Measurements from ENCODE around the gene CERK.

The CERK gene

DNA sequence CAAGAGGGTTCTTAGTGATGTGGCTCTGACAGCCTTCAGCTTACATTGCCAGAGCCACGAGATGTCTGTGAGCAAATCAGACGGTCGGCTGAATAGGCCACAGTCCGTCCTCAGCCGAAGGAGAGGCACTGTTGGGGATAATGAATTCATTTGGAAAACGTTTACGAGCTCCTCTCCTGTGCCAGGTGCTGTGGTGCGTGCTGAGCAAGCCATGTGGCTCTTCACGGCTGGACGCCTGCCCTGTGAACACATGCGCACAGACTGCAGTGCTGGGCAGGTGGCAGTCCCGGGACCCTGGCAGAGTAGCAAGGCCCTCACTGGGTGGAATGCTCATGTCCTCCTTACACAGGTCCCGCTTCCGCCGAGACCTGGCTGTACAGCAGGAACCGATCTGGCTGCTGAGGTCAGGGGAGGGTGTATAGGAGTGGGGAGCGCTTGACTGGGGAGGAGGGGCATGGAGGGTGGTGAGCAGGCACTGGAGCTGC, 31.2 kb upstream of the CERK start:
- H3K9ac ChIP-seq (ENCODE audit: insufficient read length), result no peak overlapping the region
- no peak overlapping the region for H3K4me3 ChIP-seq
- no peak for DNase-seq (ENCODE audit: low read depth, low spot score)
- H3K9me3 ChIP-seq (ENCODE audit: low read depth, low read length), result no peaks in the 10 kb centered on the region
- TF ChIP-seq FOXP2 (optimal IDR thresholded peaks at IDR 0.05; ENCODE audit: control extremely low read depth, extremely low read length, insufficient read depth) (no peak), POLR2AphosphoS5 (IDR thresholded peaks at IDR 0.05; ENCODE audit: borderline replicate concordance, low read depth, low read length) (no peak), EZH2 (IDR thresholded peaks at IDR 0.05) (no peak)
- H3K27ac ChIP-seq, result no peak overlapping the region
- no peaks in the 10 kb centered on the region for H3K36me3 ChIP-seq (ENCODE audit: insufficient read depth, low read length)

DNA sequence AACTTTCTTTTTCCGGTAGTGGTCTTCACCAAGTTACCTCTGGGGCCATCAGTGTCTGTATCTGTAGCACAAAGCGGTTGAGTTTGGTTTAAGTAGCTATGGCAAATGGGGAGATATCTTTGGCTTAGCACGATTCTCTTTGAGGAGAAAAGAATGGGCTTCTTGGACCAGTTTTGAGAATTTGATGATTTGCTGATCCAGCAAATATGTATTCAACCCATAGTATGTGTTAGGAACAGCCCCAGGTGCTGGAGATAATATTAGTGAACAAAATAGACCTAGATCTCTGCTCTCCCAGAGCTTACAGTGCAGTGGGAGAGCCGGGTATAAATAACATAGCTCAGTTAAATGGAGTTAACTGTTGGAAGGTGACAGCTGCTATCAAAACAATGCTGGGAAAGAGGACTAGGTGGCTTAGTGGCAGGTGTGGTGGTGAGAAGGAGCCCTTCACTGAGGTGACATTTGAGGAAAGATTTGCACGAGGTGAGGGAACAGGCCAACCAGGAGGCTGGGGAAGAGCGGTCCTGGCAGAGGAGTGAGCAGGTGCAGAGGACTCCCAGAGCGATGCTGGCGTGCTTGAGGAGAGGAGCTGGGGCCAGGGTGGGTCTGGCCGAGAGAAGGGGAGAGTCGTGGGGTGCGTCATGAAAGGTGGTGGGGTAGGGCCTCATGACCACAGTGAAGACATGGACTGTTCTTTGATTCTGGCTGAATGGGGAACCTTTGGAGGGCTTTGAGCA, 29.4 kb upstream of the CERK start:
- H3K9ac ChIP-seq (ENCODE audit: insufficient read length), result no peak overlapping the region
- no peak for TF ChIP-seq EZH2 (IDR thresholded peaks at IDR 0.05)
- TF ChIP-seq POLR2AphosphoS5 (IDR thresholded peaks at IDR 0.05; ENCODE audit: borderline replicate concordance, low read depth, low read length), result no peak
- no peak for TF ChIP-seq FOXP2 (optimal IDR thresholded peaks at IDR 0.05; ENCODE audit: control extremely low read depth, extremely low read length, insufficient read depth)
- H3K27ac ChIP-seq, result no peak overlapping the region
- no peak overlapping the region for H3K4me3 ChIP-seq
- H3K9me3 ChIP-seq (ENCODE audit: low read depth, low read length), result no peaks in the 10 kb centered on the region
- H3K36me3 ChIP-seq (ENCODE audit: insufficient read depth, low read length), result no peaks in the 10 kb centered on the region
- no peak for DNase-seq (ENCODE audit: low read depth, low spot score)

DNA sequence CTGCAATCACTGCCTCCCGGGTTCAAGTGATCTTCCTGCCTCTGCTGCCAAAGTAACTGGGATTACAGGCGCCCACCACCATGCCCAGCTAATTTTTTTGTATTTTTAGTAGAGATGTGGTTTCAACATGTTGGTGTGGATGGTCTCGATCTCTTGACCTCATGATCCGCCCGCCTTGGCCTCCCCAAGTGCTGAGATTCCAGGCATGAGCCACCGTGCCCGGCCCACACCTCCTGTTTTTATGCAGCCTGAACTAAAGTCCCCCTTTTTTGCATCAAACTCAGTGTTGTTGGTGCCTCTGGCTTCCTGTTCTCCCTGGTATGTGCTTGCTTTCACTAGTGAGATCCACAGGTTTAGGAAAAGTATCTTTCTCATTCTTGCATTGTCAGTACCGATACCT, 28.6 kb upstream of the CERK start:
- Histone ChIP-seq H3K36me3 (ENCODE audit: insufficient read depth, low read length) (no peaks in the 10 kb centered on the region), H3K9ac (ENCODE audit: insufficient read length) (no peak overlapping the region), H3K9me3 (ENCODE audit: low read depth, low read length) (no peaks in the 10 kb centered on the region), H3K27ac (no peak overlapping the region), H3K4me3 (no peak overlapping the region)
- TF ChIP-seq FOXP2 (optimal IDR thresholded peaks at IDR 0.05; ENCODE audit: control extremely low read depth, extremely low read length, insufficient read depth), result no peak
- no peak for TF ChIP-seq POLR2AphosphoS5 (IDR thresholded peaks at IDR 0.05; ENCODE audit: borderline replicate concordance, low read depth, low read length)
- no peak for TF ChIP-seq EZH2 (IDR thresholded peaks at IDR 0.05)
- no peak for DNase-seq (ENCODE audit: low read depth, low spot score)

DNA sequence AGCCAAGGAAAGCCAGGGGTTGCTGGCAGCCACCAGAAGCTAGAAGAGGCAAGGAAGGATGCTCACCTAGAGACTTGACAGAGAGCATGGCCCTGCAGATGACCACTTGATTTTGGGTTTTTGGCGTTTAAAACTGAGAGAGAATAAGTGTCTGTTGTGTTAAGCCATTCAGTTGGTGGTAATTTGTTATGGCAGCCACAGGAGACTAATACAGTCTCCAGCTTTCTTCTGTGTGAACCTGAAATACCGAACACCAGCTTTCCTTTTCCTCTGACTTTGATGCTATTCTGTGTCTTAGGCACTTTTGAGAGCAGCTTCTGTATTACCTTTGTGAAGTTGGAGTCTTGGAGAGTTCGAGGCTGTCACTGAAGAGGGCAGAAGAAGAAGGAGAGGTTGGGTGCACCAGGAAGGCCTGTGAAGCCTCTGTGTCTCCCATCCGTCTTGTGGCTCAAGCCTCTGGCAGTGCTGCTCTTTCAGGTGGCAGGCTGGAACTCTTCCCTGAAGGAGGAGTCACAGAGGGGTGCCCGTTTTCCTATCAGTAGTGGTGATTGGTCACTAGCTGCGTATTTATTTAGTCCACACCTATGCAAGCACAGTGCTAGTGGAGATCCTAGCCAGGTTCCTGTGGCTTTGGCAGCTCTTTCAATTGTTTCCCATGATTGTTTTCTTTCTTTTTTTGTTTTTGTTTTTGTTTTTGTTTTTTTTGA, 26.9 kb upstream of the CERK start:
- Histone ChIP-seq H3K36me3 (ENCODE audit: insufficient read depth, low read length) (no peaks in the 10 kb centered on the region), H3K4me3 (no peak overlapping the region), H3K9ac (ENCODE audit: insufficient read length) (no peak overlapping the region), H3K9me3 (ENCODE audit: low read depth, low read length) (no peaks in the 10 kb centered on the region), H3K27ac (no peak overlapping the region)
- TF ChIP-seq POLR2AphosphoS5 (IDR thresholded peaks at IDR 0.05; ENCODE audit: borderline replicate concordance, low read depth, low read length) (no peak), EZH2 (IDR thresholded peaks at IDR 0.05) (no peak), FOXP2 (optimal IDR thresholded peaks at IDR 0.05; ENCODE audit: control extremely low read depth, extremely low read length, insufficient read depth) (no peak)
- DNase-seq (ENCODE audit: low read depth, low spot score), result no peak

DNA sequence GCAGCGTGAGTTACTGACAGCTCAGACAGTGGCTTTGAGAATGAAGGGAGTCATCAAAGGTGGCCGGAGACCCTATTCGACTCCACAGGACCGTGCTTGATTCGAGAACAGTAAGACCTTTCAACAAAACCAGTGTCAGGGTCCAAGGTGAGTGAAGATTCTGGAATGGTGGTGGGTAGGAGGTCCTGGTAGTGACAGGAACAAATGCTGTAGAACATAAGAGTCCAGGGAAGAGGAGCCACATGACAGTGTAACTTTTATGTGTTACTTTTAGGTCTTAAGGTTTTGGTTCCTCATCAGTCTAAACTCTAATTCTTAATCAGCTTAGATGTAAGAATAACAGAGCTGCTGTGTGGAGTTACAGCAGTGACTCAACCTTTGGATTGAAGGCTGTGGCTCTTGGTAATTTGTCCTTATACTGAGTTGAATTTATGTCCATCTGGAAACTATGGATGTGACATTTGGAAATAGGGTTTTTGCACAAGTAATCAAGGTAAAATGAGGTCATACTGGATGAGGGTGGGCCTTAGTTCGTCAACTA, 26.2 kb upstream of the CERK start:
- Histone ChIP-seq H3K27ac (no peak overlapping the region), H3K9me3 (ENCODE audit: low read depth, low read length) (no peaks in the 10 kb centered on the region), H3K4me3 (no peak overlapping the region), H3K9ac (ENCODE audit: insufficient read length) (no peak overlapping the region), H3K36me3 (ENCODE audit: insufficient read depth, low read length) (no peaks in the 10 kb centered on the region)
- no peak for DNase-seq (ENCODE audit: low read depth, low spot score)
- TF ChIP-seq FOXP2 (optimal IDR thresholded peaks at IDR 0.05; ENCODE audit: control extremely low read depth, extremely low read length, insufficient read depth), result no peak

DNA sequence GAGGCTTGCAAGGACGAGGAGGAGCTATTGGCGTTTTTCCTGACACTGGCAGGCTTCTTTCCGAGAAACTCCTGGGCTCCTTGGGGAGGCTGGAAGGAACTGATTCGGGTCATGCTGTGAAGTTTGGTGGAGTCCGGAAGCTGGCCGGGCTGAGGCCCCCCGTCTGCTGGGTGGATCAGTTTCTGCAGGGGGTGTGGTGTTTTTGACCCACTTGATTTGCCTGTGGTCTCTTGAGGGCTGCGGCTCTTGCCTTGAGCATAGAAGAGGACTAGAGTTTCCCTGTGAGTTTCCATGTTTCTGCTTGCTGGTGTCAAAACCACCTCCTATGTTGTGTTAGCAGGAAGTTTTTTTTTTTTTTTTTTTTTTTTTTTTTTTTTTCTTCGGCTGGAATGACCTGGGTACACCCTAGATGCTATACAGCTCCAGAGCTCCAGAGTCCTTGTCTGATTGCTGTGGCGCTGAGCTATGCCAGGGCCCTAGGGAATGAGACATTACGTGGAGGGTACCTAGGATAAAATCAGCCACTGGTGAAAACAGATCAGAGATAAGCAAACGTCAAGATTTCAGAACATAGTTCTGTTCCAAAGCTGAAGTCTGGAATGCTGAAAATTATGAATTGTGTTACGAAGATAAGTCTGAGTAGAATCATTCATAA, 25.1 kb upstream of the CERK start:
- H3K36me3 ChIP-seq (ENCODE audit: insufficient read depth, low read length), result no peaks in the 10 kb centered on the region
- no peak for DNase-seq (ENCODE audit: low read depth, low spot score)
- H3K9me3 ChIP-seq (ENCODE audit: low read depth, low read length), result no peaks in the 10 kb centered on the region
- peak overlapping the region; percentile 98 for H3K4me3 ChIP-seq
- peak overlapping the region; percentile 100 for H3K9ac ChIP-seq (ENCODE audit: insufficient read length)
- H3K27ac ChIP-seq, result peak overlapping the region; percentile 65; the same call in 1 of the 2 replicates
- no peak for TF ChIP-seq EZH2 (IDR thresholded peaks at IDR 0.05)

DNA sequence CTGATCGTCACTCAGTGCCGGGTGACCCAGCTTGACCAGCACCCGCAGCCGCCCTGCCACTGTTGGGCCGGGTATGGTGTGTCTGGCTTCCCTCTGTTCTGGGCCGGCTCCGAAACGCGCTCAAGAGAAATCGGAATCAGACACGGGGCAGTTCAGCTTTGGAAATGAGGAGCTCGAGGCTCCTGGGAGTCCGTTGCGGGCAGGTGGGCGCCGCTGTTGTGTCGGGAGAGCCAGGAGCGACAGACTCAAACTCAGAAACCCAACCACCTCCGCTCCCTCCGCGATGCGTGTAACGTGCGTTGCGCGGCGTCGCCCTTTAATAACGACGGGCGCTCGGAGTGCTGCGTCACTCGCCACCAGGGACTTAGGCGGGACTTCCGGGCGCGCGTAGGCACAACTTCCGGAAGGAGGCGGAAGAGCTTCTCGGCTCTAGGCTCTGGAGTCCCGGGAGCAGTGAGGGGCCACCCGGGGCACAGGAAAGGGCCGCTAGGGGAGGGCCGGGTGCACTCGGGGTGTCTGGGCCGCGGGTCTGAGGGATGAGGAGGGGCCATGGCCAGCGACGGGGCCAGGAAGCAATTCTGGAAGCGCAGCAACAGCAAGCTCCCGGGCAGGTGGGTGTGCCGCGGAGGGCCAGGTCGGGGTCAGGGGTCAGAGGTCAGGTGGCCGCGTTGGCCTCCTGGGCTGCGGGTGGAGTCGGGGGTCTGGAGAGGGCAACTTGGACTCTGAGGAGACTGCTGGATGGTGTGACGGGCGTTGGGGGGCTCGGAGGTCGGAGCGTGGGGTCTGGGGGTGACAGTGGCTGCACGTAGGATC, 24.4 kb upstream of the CERK start, which contains the start of gene TBC1D22A:
TSS of gene TBC1D22A (plus strand) at position 413 of the 813 bp plus-strand sequence. CDS start at position 550, 137 bp downstream.
- DNase-seq (ENCODE audit: low read depth, low spot score), result peak; percentile 50
- Histone ChIP-seq H3K9ac (ENCODE audit: insufficient read length) (peak within 1 kb of the TSS; percentile 100), H3K36me3 (ENCODE audit: insufficient read depth, low read length) (no peaks in the 10 kb centered on the region), H3K27ac (peak within 1 kb of the TSS; percentile 75), H3K4me3 (peak within 1 kb of the TSS; percentile 98), H3K9me3 (ENCODE audit: low read depth, low read length) (no peaks in the 10 kb centered on the region)
- peak; percentile 99 for TF ChIP-seq POLR2AphosphoS5 (IDR thresholded peaks at IDR 0.05; ENCODE audit: borderline replicate concordance, low read depth, low read length)
- TF ChIP-seq EZH2 (IDR thresholded peaks at IDR 0.05), result no peak
- no peak for TF ChIP-seq FOXP2 (optimal IDR thresholded peaks at IDR 0.05; ENCODE audit: control extremely low read depth, extremely low read length, insufficient read depth)

All from SK-N-MC (cell line).